ENCODE measurements around the gene GARIN5A. TPM values are rescaled to one million over a fixed set of nuclear protein-coding genes. Genes with fewer than 3 reads are reported as not detected.

The GARIN5A gene
- total RNA-seq, 1 experiment from 2014 or later = 8.2 TPM

DNA sequence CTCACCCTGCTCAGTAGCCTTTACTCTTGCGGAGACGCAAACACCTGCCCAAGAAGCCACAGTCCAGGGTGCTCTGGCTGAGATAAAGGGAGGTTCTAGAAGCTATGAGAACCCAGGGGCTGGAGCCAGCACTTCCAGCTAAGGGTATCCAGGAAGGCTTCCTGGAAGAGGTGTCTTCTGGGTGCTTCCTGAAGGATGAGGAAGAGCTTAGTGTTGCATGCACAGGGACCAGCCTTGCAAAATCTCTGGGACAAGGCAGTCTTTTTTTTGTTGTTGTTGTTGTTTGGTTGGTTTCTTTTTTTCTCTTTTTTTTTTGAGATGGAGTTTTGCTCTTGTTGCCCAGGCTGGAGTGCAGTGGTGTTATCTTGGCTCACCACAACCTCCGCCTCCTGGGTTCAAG, 23.4 kb downstream of the GARIN5A start:
- CTCF ChIA-PET = interaction anchor here (0.6 to 1.6 kb wide), 5 partner anchors 9 to 137 kb away, joined by 3 to 4 read pairs (median 4); no protein-coding TSS in a partner anchor
- no peaks in the 10 kb centered on the region for H3K36me3 Mint-ChIP-seq
- ATAC-seq = no peak

DNA sequence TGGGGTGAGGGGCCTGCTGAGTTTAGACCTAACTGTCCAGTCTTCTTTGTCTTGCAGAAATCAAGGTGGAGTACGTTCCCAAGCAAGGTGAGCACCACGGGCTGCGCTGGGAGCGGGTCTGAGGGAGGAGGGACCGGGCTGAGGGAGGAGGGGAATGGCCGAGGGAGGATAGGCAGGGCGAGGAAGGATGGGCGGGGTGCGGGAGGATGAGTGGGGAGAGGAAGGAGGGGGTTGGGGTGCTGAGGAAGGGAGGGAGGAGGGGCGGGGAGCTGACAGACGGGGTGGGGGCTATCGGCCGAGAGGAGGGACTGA, 25.5 kb downstream of the GARIN5A start:
- no peak overlapping the region for H3K27ac Mint-ChIP-seq
- peaks cover 6% of the 10 kb centered on the region; the same call in 1 of the 2 replicates for H3K4me1 Mint-ChIP-seq
- ChIA-PET POLR2A (no interaction called here), CTCF (interaction anchor here (1.2 to 1.4 kb wide), 2 partner anchors 82 to 94 kb away, joined by 4 read pairs; no protein-coding TSS in a partner anchor)
- peaks cover 2% of the 10 kb centered on the region; the same call in 1 of the 2 replicates for H3K27me3 Mint-ChIP-seq (ENCODE audit: low read depth)
- no peak for ATAC-seq
- no peak for DNase-seq (ENCODE audit: low spot score)
- no peak for TF ChIP-seq FOXP1 (CRISPR knock-in tag; IDR thresholded peaks at IDR 0.05; ENCODE audit: borderline replicate concordance)
- TF ChIP-seq ZNF263 (CRISPR knock-in tag; IDR thresholded peaks at IDR 0.05; ENCODE audit: low read depth) = peak; percentile 74; the same call in 1 of the 2 replicates
- H3K36me3 Mint-ChIP-seq = peaks cover 3% of the 10 kb centered on the region
- no peak overlapping the region for H3K4me3 Mint-ChIP-seq
- H3K9me3 Mint-ChIP-seq = peaks cover 10% of the 10 kb centered on the region

More for the DNA sequence above, 23.4 kb downstream of the GARIN5A start:
- no peak overlapping the region for H3K4me3 Mint-ChIP-seq
- H3K27ac Mint-ChIP-seq = no peak overlapping the region
- no peak for DNase-seq (ENCODE audit: low spot score)
- H3K9me3 Mint-ChIP-seq = peaks cover 9% of the 10 kb centered on the region
- no peak for TF ChIP-seq SMAD3 (CRISPR knock-in tag; IDR thresholded peaks at IDR 0.05; ENCODE audit: borderline replicate concordance)
- no peak for TF ChIP-seq PRRX2 (CRISPR knock-in tag; IDR thresholded peaks at IDR 0.05)
- no peak for TF ChIP-seq ZBTB21 (CRISPR knock-in tag; IDR thresholded peaks at IDR 0.05; ENCODE audit: borderline replicate concordance)
- TF ChIP-seq, protein P1, sequence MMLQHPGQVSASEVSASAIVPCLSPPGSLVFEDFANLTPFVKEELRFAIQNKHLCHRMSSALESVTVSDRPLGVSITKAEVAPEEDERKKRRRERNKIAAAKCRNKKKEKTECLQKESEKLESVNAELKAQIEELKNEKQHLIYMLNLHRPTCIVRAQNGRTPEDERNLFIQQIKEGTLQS (CRISPR knock-in tag; conservative IDR thresholded peaks at IDR 0.05) = no peak
- no peak for TF ChIP-seq TEAD1 (CRISPR knock-in tag; IDR thresholded peaks at IDR 0.05)
- TF ChIP-seq NFYB (CRISPR knock-in tag; conservative IDR thresholded peaks at IDR 0.05; ENCODE audit: low read depth) = no peak
- TF ChIP-seq MYBL2 (CRISPR knock-in tag; IDR thresholded peaks at IDR 0.05) = no peak
- TF ChIP-seq SP1 (CRISPR knock-in tag; conservative IDR thresholded peaks at IDR 0.05) = no peak
- no peak for TF ChIP-seq CREM (CRISPR knock-in tag; IDR thresholded peaks at IDR 0.05)
- TF ChIP-seq, protein P2, sequence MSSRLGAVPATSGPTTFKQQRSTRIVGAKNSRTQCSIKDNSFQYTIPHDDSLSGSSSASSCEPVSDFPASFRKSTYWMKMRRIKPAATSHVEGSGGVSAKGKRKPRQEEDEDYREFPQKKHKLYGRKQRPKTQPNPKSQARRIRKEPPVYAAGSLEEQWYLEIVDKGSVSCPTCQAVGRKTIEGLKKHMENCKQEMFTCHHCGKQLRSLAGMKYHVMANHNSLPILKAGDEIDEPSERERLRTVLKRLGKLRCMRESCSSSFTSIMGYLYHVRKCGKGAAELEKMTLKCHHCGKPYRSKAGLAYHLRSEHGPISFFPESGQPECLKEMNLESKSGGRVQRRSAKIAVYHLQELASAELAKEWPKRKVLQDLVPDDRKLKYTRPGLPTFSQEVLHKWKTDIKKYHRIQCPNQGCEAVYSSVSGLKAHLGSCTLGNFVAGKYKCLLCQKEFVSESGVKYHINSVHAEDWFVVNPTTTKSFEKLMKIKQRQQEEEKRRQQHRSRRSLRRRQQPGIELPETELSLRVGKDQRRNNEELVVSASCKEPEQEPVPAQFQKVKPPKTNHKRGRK (CRISPR knock-in tag; IDR thresholded peaks at IDR 0.05; ENCODE audit: borderline replicate concordance) = no peak
- no peak for TF ChIP-seq TP53 (CRISPR knock-in tag; IDR thresholded peaks at IDR 0.05)
- TF ChIP-seq, protein P3, sequence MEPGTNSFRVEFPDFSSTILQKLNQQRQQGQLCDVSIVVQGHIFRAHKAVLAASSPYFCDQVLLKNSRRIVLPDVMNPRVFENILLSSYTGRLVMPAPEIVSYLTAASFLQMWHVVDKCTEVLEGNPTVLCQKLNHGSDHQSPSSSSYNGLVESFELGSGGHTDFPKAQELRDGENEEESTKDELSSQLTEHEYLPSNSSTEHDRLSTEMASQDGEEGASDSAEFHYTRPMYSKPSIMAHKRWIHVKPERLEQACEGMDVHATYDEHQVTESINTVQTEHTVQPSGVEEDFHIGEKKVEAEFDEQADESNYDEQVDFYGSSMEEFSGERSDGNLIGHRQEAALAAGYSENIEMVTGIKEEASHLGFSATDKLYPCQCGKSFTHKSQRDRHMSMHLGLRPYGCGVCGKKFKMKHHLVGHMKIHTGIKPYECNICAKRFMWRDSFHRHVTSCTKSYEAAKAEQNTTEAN (CRISPR knock-in tag; IDR thresholded peaks at IDR 0.05) = no peak
- TF ChIP-seq RELA (CRISPR knock-in tag; IDR thresholded peaks at IDR 0.05; ENCODE audit: borderline replicate concordance) = no peak
- TF ChIP-seq ZNF138 (CRISPR knock-in tag; conservative IDR thresholded peaks at IDR 0.05) = no peak
- POLR2A ChIA-PET = no interaction called here
- H3K4me1 Mint-ChIP-seq = peaks cover 6% of the 10 kb centered on the region; the same call in 1 of the 2 replicates
- H3K27me3 Mint-ChIP-seq (ENCODE audit: low read depth) = no peaks in the 10 kb centered on the region

DNA sequence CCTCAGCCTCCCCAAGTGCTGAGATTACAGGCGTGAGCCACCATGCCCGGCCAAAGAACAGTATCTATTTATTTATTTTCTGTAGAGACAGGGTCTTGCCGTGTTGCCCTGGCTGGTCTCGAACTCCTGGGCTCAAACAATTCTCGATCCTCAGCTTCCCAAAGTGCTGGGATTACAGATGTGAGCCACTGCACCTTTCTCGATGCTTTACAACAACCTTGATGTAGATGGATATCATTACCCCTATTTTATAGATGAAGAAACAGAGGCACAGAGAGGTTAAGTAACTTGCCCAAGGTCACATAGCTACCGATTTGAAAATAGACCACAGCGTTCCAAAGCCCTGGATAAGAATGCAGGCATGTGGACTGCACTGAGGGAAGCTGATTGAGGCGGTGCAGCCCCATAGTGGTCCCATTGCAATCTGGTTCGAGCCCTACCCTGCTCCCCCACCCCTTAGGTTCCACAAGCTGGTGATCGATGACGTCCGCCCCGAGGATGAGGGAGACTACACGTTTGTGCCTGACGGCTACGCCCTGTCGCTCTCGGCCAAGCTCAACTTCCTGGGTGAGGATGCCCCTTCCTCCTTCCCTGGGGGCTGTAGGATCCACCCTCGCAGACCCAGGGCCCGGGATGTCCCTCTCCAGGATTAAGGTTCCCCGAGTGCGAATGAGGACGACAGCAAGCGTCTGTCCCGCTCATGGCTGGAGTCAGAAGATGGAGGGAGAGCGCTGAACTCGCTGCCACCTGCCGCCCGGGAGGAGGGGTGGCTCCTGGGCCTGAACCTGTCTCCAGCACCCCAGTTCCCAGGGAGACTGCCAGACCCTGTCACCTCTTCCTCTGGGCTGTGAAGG, 26.1 kb downstream of the GARIN5A start:
- Mint-ChIP-seq H3K27me3 (ENCODE audit: low read depth) (peaks cover 2% of the 10 kb centered on the region; the same call in 1 of the 2 replicates), H3K4me3 (no peak overlapping the region), H3K4me1 (peaks cover 6% of the 10 kb centered on the region; the same call in 1 of the 2 replicates), H3K27ac (no peak overlapping the region), H3K9me3 (peaks cover 4% of the 10 kb centered on the region), H3K36me3 (peaks cover 3% of the 10 kb centered on the region)
- TF ChIP-seq GABPB1 (CRISPR knock-in tag; IDR thresholded peaks at IDR 0.05) (no peak), ZNF121 (CRISPR knock-in tag; IDR thresholded peaks at IDR 0.05) (peak; percentile 31; the same call in 1 of the 2 replicates)
- ChIA-PET POLR2A (no interaction called here), CTCF (interaction anchor here (1.0 to 1.5 kb wide), 5 partner anchors 10 to 94 kb away, joined by 3 to 4 read pairs (median 4); no protein-coding TSS in a partner anchor)
- no peak for DNase-seq (ENCODE audit: low spot score)
- no peak for ATAC-seq

Data from WTC11 (cell line).